Naive thymus-derived CD8-positive, alpha-beta T cell (primary cell): ENCODE results near the gene SLC39A3. TPM values are rescaled to one million over a fixed set of nuclear protein-coding genes. Genes with fewer than 3 reads are reported as not detected.
A peak's percentile ranks its signal among the peaks of the same experiment; 100 is the strongest.

Source experiments
- ATAC-seq, 2 donors: fragments of 150-1000 bp; cut with Tn5 transposase in 1 of 2; sonication (Bioruptor Pico), chemical (Tn5 transposase) in 1 of 2; 1 replicate in 1 of 2; 2 replicates in 1 of 2; pipeline ENCODE4 v1.10.0; 2021; ENCODE audit warnings: mild to moderate bottlenecking in 2 of 2, moderate library complexity in 2 of 2
- POLR2A ChIA-PET: fragments of 350-600 bp; sonication (Branson Sonifier 250); formaldehyde crosslinking; loops from one replicate; lab custom pipeline; 2021; ENCODE audit warnings: antibody characterized with exemption; lab: Charles Lee
- DNase-seq, 10 donors: peaks; one replicate each; pipeline versions ENCODE4 v3.0.0 to v3.0.0-alpha.2; 2020 to 2022
- H3K27ac Mint-ChIP-seq, 10 donors: one replicate each; pipeline ENCODE4 v1.8.0; 2020 to 2022; ENCODE audit warnings: mild to moderate bottlenecking in 10 of 10, mixed read lengths in 10 of 10, moderate library complexity in 4 of 10, inconsistent platforms in 1 of 10
- H3K27me3 Mint-ChIP-seq, 5 donors: one replicate each; pipeline ENCODE4 v1.8.0; 2021 to 2022; ENCODE audit warnings: mixed read lengths in 5 of 5
- H3K36me3 Mint-ChIP-seq, 3 donors: one replicate each; pipeline ENCODE4 v1.8.0; 2020 to 2022; ENCODE audit warnings: mixed read lengths in 3 of 3, mild to moderate bottlenecking in 2 of 3, inconsistent platforms in 1 of 3
- H3K4me1 Mint-ChIP-seq, 4 donors: one replicate each; pipeline ENCODE4 v1.8.0; 2021 to 2022; ENCODE audit warnings: mixed read lengths in 4 of 4
- H3K4me3 Mint-ChIP-seq, 10 donors: one replicate each; pipeline ENCODE4 v1.8.0; 2020 to 2022; ENCODE audit warnings: mild to moderate bottlenecking in 10 of 10, mixed read lengths in 10 of 10, moderate library complexity in 6 of 10, inconsistent platforms in 1 of 10
- H3K9me3 Mint-ChIP-seq, 9 donors: one replicate each; pipeline ENCODE4 v1.8.0; 2020 to 2022; ENCODE audit warnings: mixed read lengths in 9 of 9, mild to moderate bottlenecking in 3 of 9, inconsistent platforms in 1 of 9, moderate library complexity in 1 of 9
- polyA plus RNA-seq, 3 donors: library from polyadenylated mRNA; unstranded; fragments of 300-500 nt; fragmentation: Illumina TruSeq; gene quantifications; one replicate each; pipeline ENCODE4 v1.2.3, GENCODE V29; 2021
- total RNA-seq, 8 experiments: library from RNA in 2 of 8; stranded (reverse) in 2 of 8; gene quantifications; one replicate each; pipeline ENCODE4 v1.2.3 and lab custom pipeline; 2021 to 2026

SLC39A3 gene
- total and polyA plus RNA-seq, 5 experiments from 2014 or later, result 23.2 to 43.8 (median 41.1) TPM

DNA sequence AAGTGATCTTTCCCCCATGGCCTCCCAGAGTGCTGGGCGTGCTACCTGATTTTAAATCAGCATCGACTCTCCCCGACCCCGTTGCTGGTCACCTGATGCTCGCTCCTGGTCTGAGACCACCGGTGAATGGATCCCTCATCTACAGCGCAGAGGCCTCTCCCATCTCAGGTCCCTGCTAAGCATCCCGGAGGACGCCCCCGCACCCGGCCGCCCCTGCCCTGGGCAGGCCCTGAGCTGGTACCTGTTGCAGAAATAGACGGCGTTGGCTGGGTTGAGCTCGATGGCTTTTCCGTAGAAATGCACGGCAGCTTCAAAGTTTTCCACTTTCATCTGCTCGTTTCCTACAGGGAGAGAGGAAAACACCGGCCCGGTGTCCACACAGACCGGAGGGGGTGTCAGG is 25.1 kb upstream of the SLC39A3 start:
- no peak for DNase-seq
- Mint-ChIP-seq H3K9me3 (no peaks in the 10 kb centered on the region), H3K27ac (no peak overlapping the region), H3K4me1 (peaks cover 0 to 2% (median 0%) of the 10 kb centered on the region in 4 donors), H3K27me3 (no peaks in the 10 kb centered on the region), H3K4me3 (no peak overlapping the region), H3K36me3 (peaks cover 0 to 54% (median 2%) of the 10 kb centered on the region in 3 donors)
- POLR2A ChIA-PET, result interaction anchor here (0.6 kb wide), 1 partner anchor 586 kb away, joined by 6 read pairs; no protein-coding TSS in a partner anchor
- ATAC-seq, result no peak

DNA sequence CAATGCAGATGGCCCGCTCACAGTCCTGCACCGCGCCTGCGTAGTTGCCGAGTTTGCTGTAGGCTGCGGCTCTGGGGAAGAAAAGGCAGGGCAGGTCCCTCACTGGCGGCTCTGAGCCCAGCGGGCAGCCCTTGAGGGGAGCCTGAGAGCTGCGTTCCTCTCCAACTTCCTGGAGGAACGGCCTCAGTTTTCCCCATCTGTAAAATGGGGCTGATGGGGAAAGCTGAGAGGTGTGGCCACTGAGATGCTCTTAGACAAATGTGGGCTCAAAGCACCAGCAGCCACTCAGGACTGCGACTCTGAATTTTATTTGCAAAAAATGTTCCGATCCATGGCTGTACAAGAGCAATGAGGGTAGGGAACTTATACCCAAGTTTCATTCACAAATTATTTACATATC is 23.9 kb upstream of the SLC39A3 start:
- Mint-ChIP-seq H3K27ac (peak overlapping the region in 1 of 10 donors; percentile 34), H3K4me3 (no peak overlapping the region), H3K36me3 (peaks cover 0 to 64% (median 6%) of the 10 kb centered on the region in 3 donors), H3K4me1 (peaks cover 0 to 2% (median 0%) of the 10 kb centered on the region in 4 donors), H3K9me3 (no peaks in the 10 kb centered on the region), H3K27me3 (no peaks in the 10 kb centered on the region)
- no peak for ATAC-seq
- no peak for DNase-seq
- POLR2A ChIA-PET, result no interaction called here

DNA sequence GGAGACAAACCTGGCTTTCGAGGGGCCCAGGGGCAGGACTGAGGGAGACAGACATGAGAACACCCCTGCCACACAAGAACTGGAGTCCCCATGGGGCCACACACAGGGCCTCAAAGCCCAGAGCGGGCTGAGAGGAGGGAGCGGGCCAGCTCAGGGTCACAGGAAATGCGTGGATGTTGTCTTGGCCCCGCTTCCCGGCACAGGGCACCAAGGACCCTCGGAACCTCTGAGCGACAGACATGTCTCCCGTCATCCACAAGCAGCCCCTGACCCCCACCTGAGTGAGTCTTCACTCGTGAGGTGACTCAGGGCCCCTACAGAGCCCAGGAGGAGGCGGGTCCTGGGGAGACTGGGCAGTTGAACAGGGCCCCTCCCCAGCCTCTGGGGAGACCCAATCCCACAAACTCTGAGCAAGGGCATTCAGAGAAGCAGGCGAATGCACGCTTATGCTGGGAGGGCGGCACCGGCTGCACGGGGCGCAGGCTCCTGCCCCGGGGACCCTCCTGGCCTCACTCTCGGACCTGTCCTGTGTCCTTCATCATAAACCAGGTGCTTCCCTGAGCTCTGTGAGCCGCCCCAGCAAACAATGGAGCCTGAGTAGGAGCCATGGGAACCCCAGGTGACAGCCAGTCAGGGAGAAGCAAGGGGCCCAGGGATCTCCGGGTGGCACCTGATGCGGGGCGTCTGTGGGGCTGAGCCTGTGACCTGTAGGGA is 23.1 kb upstream of the SLC39A3 start:
- no peak overlapping the region for H3K27ac Mint-ChIP-seq
- no peaks in the 10 kb centered on the region for H3K9me3 Mint-ChIP-seq
- H3K36me3 Mint-ChIP-seq, result peaks cover 0 to 65% (median 8%) of the 10 kb centered on the region in 3 donors
- H3K4me3 Mint-ChIP-seq, result no peak overlapping the region
- no peaks in the 10 kb centered on the region for H3K27me3 Mint-ChIP-seq
- H3K4me1 Mint-ChIP-seq, result peaks cover 0 to 2% (median 0%) of the 10 kb centered on the region in 4 donors
- ATAC-seq, result no peak
- no peak for DNase-seq
- POLR2A ChIA-PET, result no interaction called here

DNA sequence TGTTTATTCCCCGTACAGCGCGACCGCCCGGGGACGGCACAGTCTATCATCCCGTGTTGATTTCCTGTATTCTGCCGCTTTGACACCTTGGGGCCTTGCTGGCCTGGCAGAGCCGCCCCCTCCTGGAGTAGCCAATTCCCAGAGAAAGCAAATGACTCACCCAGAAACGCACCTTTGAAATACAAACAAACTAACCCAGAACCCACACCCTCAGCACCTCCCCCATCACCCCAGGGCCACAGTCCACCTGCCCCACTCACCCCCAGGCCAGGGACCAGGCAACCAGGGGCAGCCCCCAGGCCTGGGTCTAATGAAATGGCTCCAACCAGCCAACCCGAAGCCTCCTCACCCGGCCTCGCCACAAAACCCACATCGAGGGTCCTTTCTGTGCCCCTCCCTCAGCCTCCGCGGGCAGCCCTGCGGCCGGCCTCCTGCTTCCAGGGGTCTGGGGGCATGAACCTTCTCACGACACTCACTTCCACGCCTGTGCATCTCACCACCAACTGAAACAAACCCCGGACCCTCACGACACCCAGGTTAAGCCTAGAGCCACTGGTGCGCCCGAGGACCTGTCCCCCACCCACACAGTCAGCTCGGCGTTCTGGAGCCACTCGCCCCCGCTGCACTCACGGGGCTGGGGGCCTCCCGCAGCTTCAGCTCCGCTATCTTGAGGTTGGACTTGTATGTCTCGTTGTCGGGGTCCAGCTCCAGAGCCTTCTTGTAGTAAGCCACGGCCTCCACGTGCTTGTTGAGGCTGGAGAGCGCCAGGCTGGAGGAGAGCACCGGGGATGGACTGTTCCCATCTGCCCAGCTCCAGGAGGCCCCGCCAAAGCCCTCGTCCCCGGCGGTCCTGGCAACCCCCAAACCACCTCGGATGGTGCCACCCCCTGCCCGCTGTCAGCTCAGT is 22.3 kb upstream of the SLC39A3 start:
- POLR2A ChIA-PET, result no interaction called here
- H3K4me1 Mint-ChIP-seq, result peaks cover 0 to 2% (median 0%) of the 10 kb centered on the region in 4 donors
- no peak overlapping the region for H3K4me3 Mint-ChIP-seq
- H3K27me3 Mint-ChIP-seq, result no peaks in the 10 kb centered on the region
- ATAC-seq (no peak), DNase-seq (no peak)
- H3K36me3 Mint-ChIP-seq, result peaks cover 0 to 65% (median 8%) of the 10 kb centered on the region in 3 donors
- H3K27ac Mint-ChIP-seq, result peak overlapping the region in 1 of 10 donors; percentile 67
- H3K9me3 Mint-ChIP-seq, result no peaks in the 10 kb centered on the region

DNA sequence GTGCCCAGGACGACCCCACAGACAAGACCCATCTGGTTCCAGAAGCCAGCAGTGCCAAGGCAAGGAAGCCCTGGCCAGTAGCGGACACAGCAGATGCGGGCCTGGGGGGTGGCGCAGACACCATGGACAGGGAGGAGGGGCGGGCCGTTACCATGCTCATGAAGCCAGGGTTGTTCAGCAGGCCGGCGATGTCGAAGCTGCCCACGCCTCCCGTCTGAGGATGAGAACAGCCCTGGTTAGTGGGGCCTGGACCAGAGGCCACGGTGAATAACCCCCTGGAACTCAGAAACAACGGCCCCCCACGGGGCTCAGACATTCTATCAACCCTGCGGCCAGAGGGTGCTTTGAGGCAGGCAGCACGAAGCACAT is 21.5 kb upstream of the SLC39A3 start:
- POLR2A ChIA-PET, result interaction anchor here (0.6 kb wide), 1 partner anchor 122 kb away, joined by 3 read pairs; no protein-coding TSS in a partner anchor
- DNase-seq (no peak), ATAC-seq (no peak)
- Mint-ChIP-seq H3K4me1 (peaks cover 0 to 2% (median 0%) of the 10 kb centered on the region in 4 donors), H3K27ac (no peak overlapping the region), H3K36me3 (peaks cover 0 to 61% (median 8%) of the 10 kb centered on the region in 3 donors), H3K4me3 (no peak overlapping the region), H3K9me3 (no peaks in the 10 kb centered on the region), H3K27me3 (no peaks in the 10 kb centered on the region)

DNA sequence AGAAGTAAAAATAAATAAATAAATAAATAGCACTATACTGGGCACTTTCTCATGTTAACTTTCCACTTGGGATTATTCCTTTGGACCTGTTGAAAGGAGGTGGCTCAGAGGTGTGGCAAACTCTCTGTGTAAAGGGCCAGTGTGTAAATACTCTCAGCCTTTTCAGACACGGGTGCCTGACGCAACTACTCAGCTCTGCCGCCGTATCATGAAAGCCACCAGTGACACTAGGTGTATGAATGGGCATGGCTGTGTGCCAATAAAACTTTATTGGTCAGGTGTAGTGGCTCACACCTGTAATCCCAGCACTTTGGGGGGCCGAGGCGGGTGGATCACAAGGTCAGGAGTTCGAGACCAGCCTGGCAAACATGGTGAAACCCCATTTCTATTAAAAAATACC is 20.1 kb upstream of the SLC39A3 start:
- Mint-ChIP-seq H3K36me3 (peaks cover 0 to 58% (median 8%) of the 10 kb centered on the region in 3 donors), H3K27me3 (no peaks in the 10 kb centered on the region), H3K27ac (no peak overlapping the region), H3K4me1 (peaks cover 0 to 2% (median 0%) of the 10 kb centered on the region in 4 donors), H3K9me3 (no peaks in the 10 kb centered on the region), H3K4me3 (no peak overlapping the region)
- POLR2A ChIA-PET, result no interaction called here
- no peak for DNase-seq
- ATAC-seq, result no peak

DNA sequence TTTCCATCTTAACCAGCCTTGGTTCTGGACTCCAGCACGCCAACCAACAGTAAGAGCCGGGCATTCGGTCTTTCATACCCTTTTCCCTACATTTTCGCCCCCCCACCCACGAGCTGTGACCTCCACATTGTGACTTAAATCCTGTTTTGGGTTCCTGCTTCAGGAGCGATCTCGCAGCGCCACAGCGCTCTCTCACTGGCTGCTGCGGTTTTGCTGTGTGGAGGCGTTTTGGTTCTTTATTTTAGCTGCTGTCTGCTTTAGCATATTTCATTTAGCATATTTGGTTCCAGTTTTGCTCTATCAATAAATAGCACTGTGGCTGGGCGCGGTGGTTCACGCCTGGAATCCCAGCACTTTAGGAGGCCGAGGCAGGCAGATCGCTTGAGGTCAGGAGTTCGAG is 19.5 kb upstream of the SLC39A3 start:
- POLR2A ChIA-PET, result interaction anchor here (0.5 kb wide), 1 partner anchor 136 kb away, joined by 3 read pairs; no protein-coding TSS in a partner anchor

DNA sequence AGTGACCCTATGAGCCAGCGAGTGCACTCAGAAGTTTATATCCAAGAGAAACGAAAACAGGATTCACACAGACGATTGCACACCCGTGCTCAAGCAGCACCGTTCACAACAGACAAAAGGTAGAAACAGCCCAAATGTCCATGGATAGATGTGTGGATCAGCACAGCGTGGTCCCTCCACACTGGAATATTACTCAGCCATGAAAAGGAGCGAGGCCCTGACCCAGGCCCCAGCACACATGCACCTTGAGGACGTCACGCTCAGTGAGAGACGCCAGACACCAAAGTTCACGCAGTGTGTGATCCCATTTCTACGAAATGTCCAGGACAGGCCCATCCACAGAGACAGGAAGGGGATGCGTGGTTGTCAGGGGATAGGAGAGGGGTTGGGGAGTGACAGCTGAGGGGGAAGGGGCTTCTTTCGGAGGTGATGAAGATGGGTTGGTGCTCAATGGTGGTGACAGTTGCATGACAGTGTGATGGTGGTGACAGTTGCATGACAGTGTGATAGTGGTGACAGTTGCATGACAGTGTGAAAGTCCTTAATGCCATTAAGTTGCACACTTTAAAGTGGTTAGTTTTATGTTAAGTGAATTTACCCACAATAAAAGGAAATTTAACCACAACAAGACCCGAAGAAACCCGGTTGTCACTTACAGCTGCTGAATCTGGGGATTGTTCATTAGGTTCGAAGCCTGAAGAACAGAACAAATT is 18.9 kb upstream of the SLC39A3 start:
- POLR2A ChIA-PET, result interaction anchor here (0.5 kb wide), 1 partner anchor 137 kb away, joined by 3 read pairs; no protein-coding TSS in a partner anchor
- H3K4me3 Mint-ChIP-seq, result no peak overlapping the region
- no peaks in the 10 kb centered on the region for H3K27me3 Mint-ChIP-seq
- no peaks in the 10 kb centered on the region for H3K9me3 Mint-ChIP-seq
- peaks cover 0 to 2% (median 0%) of the 10 kb centered on the region in 4 donors for H3K4me1 Mint-ChIP-seq
- H3K36me3 Mint-ChIP-seq, result peaks cover 0 to 55% (median 8%) of the 10 kb centered on the region in 3 donors
- no peak for DNase-seq
- H3K27ac Mint-ChIP-seq, result no peak overlapping the region
- ATAC-seq, result no peak

More for the DNA sequence above, 19.5 kb upstream of the SLC39A3 start:
- Mint-ChIP-seq H3K9me3 (no peaks in the 10 kb centered on the region), H3K27ac (no peak overlapping the region), H3K36me3 (peaks cover 0 to 56% (median 8%) of the 10 kb centered on the region in 3 donors), H3K4me3 (no peak overlapping the region), H3K4me1 (peaks cover 0 to 2% (median 0%) of the 10 kb centered on the region in 4 donors), H3K27me3 (no peaks in the 10 kb centered on the region)
- DNase-seq, result no peak
- no peak for ATAC-seq

DNA sequence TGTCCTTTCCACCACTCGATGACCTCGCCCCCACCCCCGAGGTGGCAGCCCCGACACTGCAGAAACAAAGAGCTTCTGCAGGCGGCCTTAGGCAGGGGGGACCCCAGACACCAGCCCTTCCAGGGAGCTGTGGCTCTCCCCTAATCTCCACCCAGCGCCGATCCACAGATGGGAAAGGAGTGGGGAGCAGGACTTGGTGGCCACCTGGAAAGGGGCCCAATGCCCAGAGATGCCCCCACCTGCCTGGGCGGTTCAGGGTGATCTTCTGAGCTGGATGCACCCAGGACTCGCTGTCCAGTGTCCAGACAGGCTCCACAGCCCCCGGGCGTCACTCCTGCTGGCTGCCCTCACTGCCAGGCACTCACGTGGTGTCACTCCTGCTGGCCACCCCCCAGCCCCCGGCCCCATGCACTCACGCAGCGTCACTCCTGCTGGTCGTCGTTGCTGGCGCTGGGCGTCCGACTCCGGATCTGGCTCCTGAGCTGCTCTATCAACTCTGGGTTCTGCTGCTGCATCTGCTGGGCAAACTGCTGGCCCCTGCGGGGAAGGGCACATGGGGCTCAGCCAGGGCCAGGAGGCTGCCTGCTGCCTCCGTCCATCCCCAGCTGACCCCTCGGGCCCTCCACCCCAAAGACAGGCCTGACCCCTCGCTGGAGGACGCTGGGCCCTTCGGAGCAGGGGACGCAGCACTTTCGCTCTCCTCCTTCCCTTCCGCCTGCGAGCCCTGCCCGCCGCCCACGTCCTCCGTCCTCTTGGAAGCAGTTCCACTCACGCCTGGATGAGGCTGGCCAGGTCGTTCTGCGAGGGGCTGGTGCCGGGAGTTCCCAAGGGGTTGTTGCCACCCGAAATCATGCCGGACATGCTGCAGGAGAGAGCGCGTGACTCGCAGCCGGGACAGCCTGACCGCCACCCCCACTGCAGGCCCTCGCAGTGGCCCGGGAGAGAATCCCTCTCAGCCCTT is 17.4 kb upstream of the SLC39A3 start:
- Mint-ChIP-seq H3K27ac (no peak overlapping the region), H3K27me3 (no peaks in the 10 kb centered on the region), H3K4me1 (peaks cover 0 to 2% (median 0%) of the 10 kb centered on the region in 4 donors), H3K9me3 (no peaks in the 10 kb centered on the region), H3K4me3 (no peak overlapping the region), H3K36me3 (peaks cover 0 to 44% (median 8%) of the 10 kb centered on the region in 3 donors)
- no peak for ATAC-seq
- POLR2A ChIA-PET, result no interaction called here
- DNase-seq, result no peak

DNA sequence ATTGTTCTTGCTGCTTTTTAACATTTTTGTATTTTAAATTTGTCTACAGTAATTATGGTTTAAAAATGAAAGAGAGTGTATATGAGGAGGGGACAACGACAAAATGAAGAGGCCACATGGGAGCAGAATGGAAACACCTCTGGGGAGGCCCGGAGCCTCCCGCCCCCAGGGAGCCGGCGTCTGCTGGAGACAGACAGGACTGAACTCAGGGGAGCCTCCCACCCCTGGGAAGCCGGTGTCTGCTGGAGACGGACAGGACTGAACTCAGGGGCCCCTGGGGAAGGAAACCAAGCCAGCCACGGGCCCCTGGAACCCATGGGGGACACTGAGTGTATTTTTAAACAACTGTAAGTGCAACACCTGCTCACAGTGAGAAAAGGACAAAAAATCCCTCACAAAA is 16.7 kb upstream of the SLC39A3 start:
- POLR2A ChIA-PET, result interaction anchor here (0.7 kb wide), 1 partner anchor 723 kb away, joined by 4 read pairs; no protein-coding TSS in a partner anchor

DNA sequence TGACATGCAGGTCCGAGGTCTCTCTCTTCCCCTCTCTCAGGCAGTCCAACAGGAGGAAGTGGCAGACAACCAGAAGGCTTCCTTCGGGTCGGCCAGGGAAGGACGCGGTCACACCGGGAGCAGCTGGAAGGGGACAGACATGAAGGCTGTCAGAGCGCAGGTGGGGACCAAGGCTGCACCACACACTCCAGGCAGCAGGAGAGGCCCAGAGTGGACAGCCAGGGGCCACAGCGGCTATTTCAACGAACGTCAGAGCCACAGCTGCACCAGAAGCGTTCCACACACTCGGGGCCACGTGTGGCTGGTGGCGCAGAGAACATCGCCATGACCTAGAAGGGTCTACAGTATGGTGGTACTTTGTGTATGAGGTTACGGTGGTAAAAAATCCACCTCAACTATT is 16.0 kb upstream of the SLC39A3 start:
- DNase-seq, result no peak
- ATAC-seq, result no peak
- Mint-ChIP-seq H3K27me3 (no peaks in the 10 kb centered on the region), H3K27ac (no peak overlapping the region), H3K4me1 (peaks cover 0 to 2% (median 0%) of the 10 kb centered on the region in 4 donors), H3K36me3 (peaks cover 0 to 35% (median 6%) of the 10 kb centered on the region in 3 donors), H3K4me3 (no peak overlapping the region), H3K9me3 (no peaks in the 10 kb centered on the region)
- POLR2A ChIA-PET, result interaction anchor here (0.5 to 0.7 kb wide), 2 partner anchors 236 to 723 kb away, joined by 4 read pairs; no protein-coding TSS in a partner anchor

More for the DNA sequence above, 16.7 kb upstream of the SLC39A3 start:
- ATAC-seq (no peak), DNase-seq (no peak)
- H3K4me1 Mint-ChIP-seq, result peaks cover 0 to 2% (median 0%) of the 10 kb centered on the region in 4 donors
- H3K36me3 Mint-ChIP-seq, result peaks cover 0 to 39% (median 6%) of the 10 kb centered on the region in 3 donors
- no peak overlapping the region for H3K27ac Mint-ChIP-seq
- no peaks in the 10 kb centered on the region for H3K9me3 Mint-ChIP-seq
- H3K4me3 Mint-ChIP-seq, result no peak overlapping the region
- no peaks in the 10 kb centered on the region for H3K27me3 Mint-ChIP-seq
